Loucy (cell line): Measurements from ENCODE around the gene SEC31B.

Experiments
- H2AFZ ChIP-seq: fragments of 200-600 bp; sonication (generic); 2 replicates; pipeline ENCODE4 v1.6.0; 2016; ENCODE audit warnings: antibody characterized with exemption, mild to moderate bottlenecking, low read length, moderate library complexity
- H3F3A ChIP-seq: fragments of 200-600 bp; 2 replicates; pipeline ENCODE4 v1.6.0; 2016; ENCODE audit warnings: antibody characterized with exemption, low read depth, mild to moderate bottlenecking
- H3K27me3 ChIP-seq: fragments of 200-600 bp; sonication (generic); 2 replicates; pipeline ENCODE4 v1.6.1; 2014; ENCODE audit warnings: low read length, mild to moderate bottlenecking; ENCODE audit not compliant: insufficient read depth, poor library complexity, severe bottlenecking
- H3K36me3 ChIP-seq: fragments of 200-600 bp; sonication (generic); 2 replicates; pipeline ENCODE4 v1.6.1; 2016; ENCODE audit warnings: low read length; ENCODE audit not compliant: insufficient read depth
- H3K4me1 ChIP-seq: fragments of 200-600 bp; sonication (generic); 2 replicates; pipeline ENCODE4 v1.5.1; 2014; ENCODE audit warnings: low read length, mild to moderate bottlenecking; ENCODE audit not compliant: insufficient read depth, poor library complexity, severe bottlenecking
- H3K4me2 ChIP-seq: fragments of 200-600 bp; sonication (generic); 2 replicates; pipeline ENCODE4 v1.6.0; 2014; ENCODE audit warnings: antibody characterized with exemption, low read length, low read depth, mild to moderate bottlenecking; ENCODE audit not compliant: poor library complexity, severe bottlenecking
- H3K4me3 ChIP-seq: fragments of 200-600 bp; sonication (generic); 2 replicates; pipeline ENCODE4 v1.5.1; 2014; ENCODE audit warnings: low read length, mild to moderate bottlenecking, mixed read lengths; ENCODE audit not compliant: poor library complexity, severe bottlenecking
- H3K79me2 ChIP-seq: fragments of 200-600 bp; sonication (generic); 2 replicates; pipeline ENCODE4 v1.6.1; 2014; ENCODE audit warnings: low read length; ENCODE audit not compliant: insufficient read depth
- H3K9ac ChIP-seq: fragments of 200-600 bp; sonication (generic); 2 replicates; pipeline ENCODE4 v1.6.0; 2014; ENCODE audit warnings: mild to moderate bottlenecking, low read depth, low read length, moderate library complexity; ENCODE audit not compliant: poor library complexity, severe bottlenecking
- H3K9me2 ChIP-seq: fragments of 200-600 bp; sonication (generic); replicated peaks from 2 replicates; pipeline ENCODE4 v1.6.1; 2016; ENCODE audit warnings: low read depth, low read length, mixed read lengths
- H3K9me3 ChIP-seq: fragments of 200-600 bp; sonication (generic); 2 replicates; pipeline ENCODE4 v1.6.1; 2014; ENCODE audit warnings: mild to moderate bottlenecking, antibody characterized with exemption, low read length, low read depth; ENCODE audit not compliant: insufficient read depth
- H4K20me1 ChIP-seq: fragments of 200-600 bp; sonication (generic); 2 replicates; pipeline ENCODE4 v1.6.0; 2014; ENCODE audit warnings: antibody characterized with exemption, low read length, mild to moderate bottlenecking; ENCODE audit not compliant: insufficient read depth, poor library complexity, severe bottlenecking
- CTCF ChIP-seq: fragments of 200-600 bp; sonication (generic); conservative IDR thresholded peaks from 2 replicates; pipeline ENCODE4 v1.5.1; 2014; ENCODE audit warnings: mild to moderate bottlenecking, antibody characterized with exemption, low read length
- EZH2phosphoT487 ChIP-seq: fragments of 200-600 bp; IDR thresholded peaks from 2 replicates; pipeline ENCODE4 v1.6.1; 2018; ENCODE audit warnings: antibody characterized with exemption, mild to moderate bottlenecking, moderate library complexity, borderline replicate concordance

SEC31B gene

GRCh38 chr10:100485366-100485765, 34.3 kb downstream of the SEC31B start:
- no peaks in the 10 kb centered on the region for H3K79me2 ChIP-seq
- H3K27me3 ChIP-seq: no peaks in the 10 kb centered on the region
- H3K4me3 ChIP-seq: no peak overlapping the region
- TF ChIP-seq CTCF (no peak), EZH2phosphoT487 (no peak)
- no peak overlapping the region for H3K9ac ChIP-seq
- no peaks in the 10 kb centered on the region for H4K20me1 ChIP-seq
- H2AFZ ChIP-seq: no peak overlapping the region
- no peak overlapping the region for H3K4me2 ChIP-seq
- H3K4me1 ChIP-seq: peaks cover 25% of the 10 kb centered on the region
- no peaks in the 10 kb centered on the region for H3F3A ChIP-seq
- H3K36me3 ChIP-seq: peaks cover 43% of the 10 kb centered on the region; the same call in 1 of the 2 replicates
- no peaks in the 10 kb centered on the region for H3K9me3 ChIP-seq
- no peaks in the 10 kb centered on the region for H3K9me2 ChIP-seq

- Histone ChIP-seq H3K4me1 (peaks cover 30% of the 10 kb centered on the region), H3K36me3 (peaks cover 33% of the 10 kb centered on the region; the same call in 1 of the 2 replicates), H3K27me3 (no peaks in the 10 kb centered on the region), H3K9me2 (no peaks in the 10 kb centered on the region), H3K4me3 (no peak overlapping the region), H3F3A (no peaks in the 10 kb centered on the region), H2AFZ (no peak overlapping the region), H3K9ac (no peak overlapping the region), H4K20me1 (no peaks in the 10 kb centered on the region), H3K4me2 (no peak overlapping the region), H3K79me2 (no peaks in the 10 kb centered on the region), H3K9me3 (no peaks in the 10 kb centered on the region)
- TF ChIP-seq CTCF (no peak), EZH2phosphoT487 (no peak)
These were observed 35.6 kb downstream of the SEC31B start for GRCh38 chr10:100483876-100484666.

- H3K4me1 ChIP-seq: peaks cover 35% of the 10 kb centered on the region
- no peaks in the 10 kb centered on the region for H3F3A ChIP-seq
These were observed 36.9 kb downstream of the SEC31B start for GRCh38 chr10:100482834-100483185.

More at GRCh38 chr10:100482834-100483185, 36.9 kb downstream of the SEC31B start:
- H3K36me3 ChIP-seq: peaks cover 23% of the 10 kb centered on the region; the same call in 1 of the 2 replicates
- no peaks in the 10 kb centered on the region for H3K27me3 ChIP-seq
- no peaks in the 10 kb centered on the region for H3K9me2 ChIP-seq
- peak overlapping the region; percentile 94 for H3K4me2 ChIP-seq
- H3K79me2 ChIP-seq: no peaks in the 10 kb centered on the region
- no peak overlapping the region for H2AFZ ChIP-seq
- no peaks in the 10 kb centered on the region for H4K20me1 ChIP-seq
- TF ChIP-seq CTCF (peak; percentile 15; the same call in 1 of the 2 replicates), EZH2phosphoT487 (no peak)
- H3K4me3 ChIP-seq: peak overlapping the region; percentile 73
- H3K9ac ChIP-seq: peak overlapping the region; percentile 19
- no peaks in the 10 kb centered on the region for H3K9me3 ChIP-seq
